NCI-H2171 treated with DMSO at 0.1 percent for 48 hours (cell line): ENCODE data around the gene NARS2.
"Not testable (repeated sequence)": the region's sequence is repeated elsewhere in the genome, so short reads cannot be mapped to it uniquely, and the experiment has no call there.

Experiments used
- DNase-seq: peaks from one replicate; lab custom pipeline; 2025; lab: John Stamatoyannopoulos, UW

Gene NARS2

DNA sequence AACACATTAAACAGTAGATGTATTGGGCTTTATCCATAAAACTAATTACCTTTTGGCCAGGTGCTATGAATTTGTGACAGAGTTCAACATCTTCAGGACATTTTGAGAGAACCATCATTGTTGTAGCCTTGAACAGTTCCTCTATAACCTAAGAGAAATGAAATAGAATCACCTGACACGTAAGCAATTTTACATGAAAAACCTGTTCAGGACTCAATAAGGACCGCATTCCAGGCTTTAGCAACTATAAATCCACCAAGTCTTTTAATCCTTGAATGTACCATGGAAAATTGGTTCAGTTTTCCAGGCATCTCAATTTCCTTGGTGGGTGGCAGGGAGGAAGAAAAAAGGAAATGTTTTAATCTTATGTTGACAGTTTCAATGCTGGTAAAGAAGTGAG, 96.1 kb downstream of the NARS2 start:
- no peak for DNase-seq

GRCh38 chr11:78476066-78476465, 98.6 kb downstream of the NARS2 start:
- no peak for DNase-seq

DNA sequence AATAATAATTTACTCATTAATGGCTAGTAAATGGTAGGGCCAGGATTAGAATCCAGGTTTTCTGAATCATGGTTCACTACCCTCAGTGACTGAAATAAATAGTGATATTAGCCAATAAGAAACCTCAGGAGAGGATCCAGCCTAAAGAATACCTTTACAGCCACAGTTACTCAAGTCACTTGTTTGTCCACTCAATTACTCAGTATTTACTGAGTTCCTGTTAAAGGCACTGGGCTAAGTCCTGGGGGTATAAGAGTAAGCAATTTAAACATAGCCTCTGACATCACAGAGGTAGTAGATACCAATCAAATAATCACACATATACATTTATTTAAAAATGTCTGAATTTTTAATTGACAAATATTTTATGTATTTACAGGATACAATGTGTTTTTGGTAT, 100.2 kb downstream of the NARS2 start:
- DNase-seq = no peak

GRCh38 chr11:78472905-78473304, 101.8 kb downstream of the NARS2 start:
- no peak for DNase-seq

GRCh38 chr11:78472382-78472781, 102.3 kb downstream of the NARS2 start:
- DNase-seq = no peak

GRCh38 chr11:78470861-78471442, 103.7 kb downstream of the NARS2 start:
- no peak for DNase-seq

DNA sequence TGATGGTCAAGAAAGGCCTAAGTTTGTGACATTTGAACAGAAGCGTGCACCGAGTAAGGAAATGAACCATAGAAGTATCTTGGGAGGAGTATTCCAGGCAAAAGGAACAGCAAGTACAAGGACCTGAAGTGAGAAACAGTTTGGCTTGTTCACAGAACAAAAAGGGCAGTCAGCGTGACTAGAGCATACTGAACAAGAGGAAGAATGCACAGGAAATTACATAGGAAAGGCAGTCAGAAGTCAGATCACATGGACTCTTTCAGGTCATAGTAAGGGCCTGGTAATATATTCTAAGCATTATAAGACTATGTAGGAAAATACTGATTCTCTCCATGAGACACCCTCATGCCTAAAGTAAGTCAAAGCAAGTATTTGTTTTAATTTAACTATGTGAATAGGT, 104.8 kb downstream of the NARS2 start:
- DNase-seq = no peak

DNA sequence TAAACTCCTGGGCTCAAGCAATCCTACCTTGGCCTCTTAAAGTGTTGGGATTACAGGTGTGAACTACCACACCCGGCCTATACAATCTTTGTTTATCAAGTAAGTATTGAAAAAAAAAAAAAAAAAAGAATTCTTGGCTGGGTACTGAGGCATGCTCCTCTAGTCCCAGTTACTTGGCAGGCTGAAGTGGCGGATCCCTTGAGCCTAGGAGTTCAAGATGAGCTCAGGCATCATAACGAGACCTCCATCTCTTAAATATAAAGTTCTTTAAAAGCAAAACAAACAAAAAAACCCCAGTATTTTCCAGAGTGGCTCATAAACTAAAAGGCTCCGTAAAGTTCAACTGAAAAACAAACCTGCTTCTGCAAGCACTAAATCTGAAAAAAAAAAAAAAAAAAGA, 106.7 kb downstream of the NARS2 start:
- DNase-seq = peak; percentile 21

DNA sequence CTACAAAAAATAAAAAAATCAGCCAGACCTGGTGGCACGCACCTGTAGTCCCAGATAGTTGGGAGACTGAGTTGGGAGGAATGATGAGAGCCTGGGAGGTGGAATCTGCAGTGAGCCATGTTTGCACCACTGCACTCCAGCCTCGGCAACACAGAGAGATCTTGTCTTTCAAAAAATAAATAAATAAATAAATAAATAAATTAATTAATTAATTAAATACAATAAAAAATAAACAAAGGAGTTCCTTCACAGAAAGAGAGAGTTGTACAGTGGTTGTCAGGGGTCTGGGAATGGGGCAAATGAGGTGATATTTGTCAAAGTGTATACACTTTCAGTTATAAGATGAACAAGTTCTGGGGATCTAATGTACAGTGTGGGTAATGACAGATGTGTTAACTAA, 107.3 kb downstream of the NARS2 start:
- DNase-seq = no peak

DNA sequence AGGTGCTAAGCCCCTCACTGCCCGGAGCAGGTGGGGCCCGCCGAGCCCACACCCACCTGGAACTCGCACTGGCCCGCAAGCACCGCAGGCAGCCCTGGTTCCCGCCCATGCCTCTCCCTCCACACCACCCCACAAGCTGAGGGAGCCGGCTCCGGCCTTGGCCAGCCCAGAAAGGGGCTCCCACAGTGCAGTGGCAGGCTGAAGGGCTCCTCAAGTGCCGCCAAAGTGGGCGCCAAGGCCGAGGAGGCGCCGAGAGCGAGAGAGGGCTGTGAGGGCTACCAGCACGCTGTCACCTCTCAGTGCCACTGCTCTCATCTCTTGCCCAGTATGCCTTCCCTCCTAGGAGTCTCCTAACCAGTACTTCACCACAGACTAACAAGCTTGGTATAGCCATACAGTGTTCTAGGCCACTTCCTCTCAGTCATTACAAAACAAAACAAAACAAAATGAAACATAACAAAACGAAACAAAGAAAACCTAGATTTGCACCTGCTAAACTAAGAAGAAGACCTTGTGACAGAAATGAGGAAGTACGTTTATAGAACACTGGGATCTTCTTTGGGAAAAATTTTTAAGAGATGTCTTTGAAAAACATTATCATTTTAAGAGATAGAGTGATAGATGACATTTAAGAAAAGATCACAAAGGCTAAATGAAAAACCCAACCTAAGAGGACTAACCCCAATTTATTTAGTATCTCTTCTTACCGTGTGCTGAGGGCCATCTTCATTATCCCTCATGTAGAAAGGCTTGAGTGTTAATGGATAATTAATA, 109.3 kb downstream of the NARS2 start:
- DNase-seq = no peak

- DNase-seq = not testable (repeated sequence)
These were observed 109.9 kb downstream of the NARS2 start for GRCh38 chr11:78464787-78465168.

DNA sequence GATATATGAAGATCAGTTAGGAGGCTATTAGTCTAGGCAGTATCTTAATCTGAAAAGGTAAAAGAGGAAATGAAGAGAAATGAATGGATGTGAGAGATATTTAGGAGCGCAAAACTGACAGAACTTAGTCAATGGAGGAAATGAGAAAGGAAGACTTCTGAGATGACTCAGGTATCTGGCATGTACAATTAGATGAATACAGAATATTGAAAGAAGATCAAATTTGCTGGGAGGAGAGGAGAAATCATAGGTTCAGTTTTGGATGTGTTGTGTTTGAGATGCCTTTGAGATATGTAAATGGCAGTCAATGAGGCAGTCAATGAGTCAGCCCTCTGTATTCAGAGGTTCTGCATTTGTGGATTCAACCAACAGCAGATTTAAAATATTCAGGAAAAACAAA, 114.2 kb downstream of the NARS2 start:
- no peak for DNase-seq

DNA sequence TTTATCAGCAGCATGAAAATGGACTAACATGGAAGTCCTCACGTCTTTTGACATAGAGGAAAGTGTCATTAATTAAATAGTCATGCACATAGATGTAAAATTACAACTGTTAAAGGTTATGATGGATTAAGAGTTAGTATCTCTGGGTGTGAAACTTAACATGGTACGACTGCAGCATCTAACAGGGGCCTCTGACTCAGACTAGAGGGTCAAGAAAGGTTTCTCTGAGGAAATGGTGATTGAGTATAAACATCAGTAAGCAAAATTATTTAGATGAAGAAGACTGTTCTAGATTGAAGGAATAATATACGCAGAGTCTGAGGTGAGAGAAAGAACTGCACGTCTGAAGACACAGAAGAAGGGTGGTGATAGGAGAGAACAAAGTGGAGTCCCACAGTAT, 114.9 kb downstream of the NARS2 start:
- no peak for DNase-seq

- DNase-seq = no peak
These were observed 117.2 kb downstream of the NARS2 start for GRCh38 chr11:78457448-78457847.

- DNase-seq = no peak
These were observed 121.3 kb downstream of the NARS2 start for GRCh38 chr11:78453140-78453935.

DNA sequence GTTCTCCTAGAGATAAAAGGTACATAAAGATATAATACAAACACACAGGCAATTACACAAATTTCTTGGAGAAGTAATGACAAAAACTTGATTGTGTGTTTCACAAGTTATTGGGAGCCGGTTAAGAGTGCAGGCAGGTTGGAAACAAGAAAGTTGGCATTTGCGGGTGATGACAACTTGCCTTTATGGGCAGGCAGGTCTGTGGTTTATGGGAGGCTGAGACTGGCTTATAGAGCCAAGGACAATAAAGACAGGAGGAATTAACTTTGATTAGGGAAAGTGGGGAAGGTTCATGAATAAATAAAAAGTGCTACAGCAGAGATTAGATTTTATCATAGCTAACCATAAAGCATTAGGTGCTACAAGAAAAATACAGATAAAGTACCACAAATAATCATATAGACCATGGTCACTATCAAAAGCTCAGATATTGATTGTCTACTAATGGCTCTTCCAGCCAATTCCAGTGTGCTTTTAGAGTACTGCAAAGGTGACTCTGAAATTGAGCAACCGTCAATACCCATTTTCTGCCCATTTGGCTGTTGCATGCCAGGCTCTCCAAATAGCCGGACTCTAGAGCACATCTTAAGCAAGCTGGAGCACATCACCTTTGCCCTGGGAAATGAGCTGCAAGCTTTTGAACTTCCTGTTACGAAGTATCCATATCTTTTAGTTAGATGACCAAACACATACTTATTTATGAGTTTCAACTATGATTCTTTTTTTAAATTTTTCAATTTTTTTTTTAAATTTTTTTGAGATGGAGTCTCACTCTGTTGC, 123.1 kb downstream of the NARS2 start:
- no peak for DNase-seq

- DNase-seq = no peak
These were observed 123.8 kb downstream of the NARS2 start for GRCh38 chr11:78450866-78451265.

- DNase-seq = no peak
These were observed 124.8 kb downstream of the NARS2 start for GRCh38 chr11:78449866-78450265.

DNA sequence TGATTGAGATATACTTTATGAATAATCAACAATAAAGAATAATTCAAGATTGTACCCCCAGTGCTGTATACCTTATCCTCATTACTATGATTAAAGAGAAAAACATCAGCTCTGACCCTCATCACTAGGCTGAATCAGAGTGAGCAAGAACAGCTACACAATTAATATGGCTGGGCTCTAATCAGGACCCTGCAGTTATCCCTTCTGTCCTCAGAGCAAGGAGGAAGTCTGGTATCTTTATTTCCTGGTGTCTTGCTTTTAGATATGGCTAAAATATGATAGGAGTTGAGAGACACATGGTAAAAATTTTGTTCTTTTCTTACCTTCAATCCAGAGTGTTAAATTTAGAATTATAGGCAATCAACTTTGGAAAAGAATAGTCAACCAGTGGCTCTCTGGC, 128.5 kb downstream of the NARS2 start:
- no peak for DNase-seq

- no peak for DNase-seq
These were observed 129.9 kb downstream of the NARS2 start for GRCh38 chr11:78444726-78445125.

DNA sequence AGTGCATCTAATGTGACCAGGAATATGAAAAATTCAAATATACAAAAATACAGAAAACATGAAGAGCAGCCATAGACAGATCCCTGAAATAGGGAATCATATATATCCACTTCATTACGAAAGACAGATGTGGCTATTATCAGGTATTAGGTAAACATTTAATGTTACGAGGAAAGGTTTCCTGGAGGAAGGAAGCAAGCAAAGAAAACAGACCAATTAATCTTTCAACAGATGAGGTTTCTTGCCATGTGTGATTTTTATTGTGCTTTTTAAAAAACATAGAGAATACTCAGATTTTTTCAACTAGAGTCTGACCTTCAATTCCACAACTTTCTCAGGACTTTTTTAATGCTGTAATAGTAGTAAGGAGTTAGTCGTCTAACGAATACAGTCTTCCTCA, 132.7 kb downstream of the NARS2 start:
- no peak for DNase-seq

- no peak for DNase-seq
These were observed 136.2 kb downstream of the NARS2 start for GRCh38 chr11:78438298-78438975.
